Thyroid gland (tissue), 4 donors: ENCODE data around the gene SCTR. TPM values are rescaled to one million over a fixed set of nuclear protein-coding genes. Genes with fewer than 3 reads are reported as not detected.

ENCODE experiments used
- DNase-seq, 2 donors: peaks; one replicate each; pipeline ENCODE4 v3.0.0-alpha.2; 2019
- H3K27ac ChIP-seq, 3 donors: fragments of 200-600 bp; sonication (generic); 1 replicate in 2 of 3; 2 replicates in 1 of 3; pipeline ENCODE4 v1.5.1; 2016 to 2019; ENCODE audit warnings: mild to moderate bottlenecking in 1 of 3, moderate library complexity in 1 of 3
- H3K27me3 ChIP-seq: fragments of 200-600 bp; sonication (generic); one replicate; pipeline ENCODE4 v1.5.1; 2019
- H3K36me3 ChIP-seq, 2 donors: fragments of 200-600 bp; sonication (generic); one replicate each; pipeline ENCODE4 v1.5.1; 2016 to 2019
- H3K4me1 ChIP-seq, 2 donors: fragments of 200-600 bp; sonication (generic); one replicate each; pipeline ENCODE4 v1.5.1; 2017 to 2019
- H3K4me3 ChIP-seq, 3 donors: fragments of 200-600 bp; sonication (generic); replicated peaks in 1 of 3; 1 replicate in 2 of 3; 2 replicates in 1 of 3; pipeline ENCODE4 v1.5.1; 2016; ENCODE audit warnings: mild to moderate bottlenecking in 1 of 3
- H3K9me3 ChIP-seq: fragments of 200-600 bp; sonication (generic); one replicate; pipeline ENCODE4 v1.5.1; 2017
- POLR2A ChIP-seq, 2 donors: fragments of 450-650 bp; IDR thresholded peaks; one replicate each; pipeline ENCODE4 v1.6.1; 2017; ENCODE audit warnings: antibody characterized with exemption in 2 of 2, mild to moderate bottlenecking in 2 of 2, moderate library complexity in 1 of 2
- WGBS, 2 donors: methylation state at CpG; one replicate each; pipeline ENCODE4 v1.1.5; 2017; 5-methylcytosine and 5-hydroxymethylcytosine counted together
- intact Hi-C: fragments of 100-400 bp; cut with DNase I; formaldehyde crosslinking; loops from one replicate; pipeline ENCODE4 v1.15.1; 2023
- total RNA-seq, 4 donors: library from RNA; depleted of rRNA; stranded (reverse); fragments of >200 nt; gene quantifications; one replicate each; pipeline ENCODE4 v1.2.3, GENCODE V29; 2016
- TF ChIP-seq, protein P1 (sequence below), 6 experiments: fragments of 200-600 bp in 3 of 6; fragments of 450-650 bp in 3 of 6; sonication (generic) in 3 of 6; IDR thresholded peaks; one replicate each; pipeline ENCODE4 v1.5.1; 2016 to 2019; ENCODE audit warnings: antibody characterized with exemption in 6 of 6, mild to moderate bottlenecking in 2 of 6, inconsistent platforms in 1 of 6, moderate library complexity in 1 of 6

Gene SCTR
- total RNA-seq, 4 donors from 2014 or later = not detected

DNA sequence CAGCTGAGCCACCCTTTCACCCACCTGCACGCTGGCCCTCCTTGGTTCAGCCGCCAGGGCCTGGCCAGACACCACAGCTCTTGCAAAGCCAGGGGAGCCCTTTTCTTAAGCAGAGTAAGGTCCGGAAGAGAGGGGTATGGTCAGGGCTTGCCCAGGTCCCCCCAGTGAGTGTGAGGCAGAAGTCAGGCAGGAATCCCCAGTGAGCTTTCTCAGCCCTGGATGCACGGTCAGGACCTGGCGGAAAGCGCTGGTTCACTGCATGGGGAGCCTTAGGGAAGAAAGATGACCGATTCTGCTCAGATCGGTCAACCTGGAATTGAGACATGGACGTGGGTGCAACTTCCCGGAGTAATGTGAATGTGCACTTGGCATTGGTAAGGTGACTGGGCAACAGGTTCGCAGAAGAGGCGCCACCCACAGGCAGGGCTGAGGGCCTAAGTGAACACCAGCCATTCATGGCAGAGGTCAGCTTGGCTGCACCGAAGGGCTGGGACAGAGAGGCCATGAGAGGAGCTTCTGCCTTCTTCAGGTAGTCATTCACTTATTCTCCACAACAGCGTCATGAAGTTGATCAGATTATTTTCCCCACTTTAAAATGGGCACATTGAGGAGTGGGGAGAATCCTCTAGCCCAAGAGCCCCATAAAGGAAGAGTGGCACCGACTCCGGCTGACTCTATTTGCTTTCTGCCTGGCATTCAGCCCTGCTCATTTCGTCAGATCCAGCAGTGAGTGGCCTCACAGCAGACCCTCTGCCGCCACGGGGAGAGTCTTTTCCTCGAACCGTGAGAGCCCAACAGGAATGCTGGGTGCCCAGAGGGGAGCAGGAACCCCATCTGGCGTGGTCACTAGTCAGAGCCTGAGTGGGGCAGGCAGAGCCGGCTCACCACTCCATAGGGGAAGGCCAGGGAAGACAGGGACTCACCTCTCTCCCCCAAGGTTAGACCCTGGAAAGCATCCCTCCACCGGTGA is 35.8 kb downstream of the SCTR start:
- 90 to 92% methylated on average over 21 to 24 of the region's 24 CpGs for WGBS, 2 donors
- no peak overlapping the region for H3K27ac ChIP-seq
- no peak overlapping the region for H3K4me3 ChIP-seq
- no peaks in the 10 kb centered on the region for H3K36me3 ChIP-seq
- peaks cover 0 to 4% of the 10 kb centered on the region in 2 donors for H3K4me1 ChIP-seq
- H3K9me3 ChIP-seq = no peaks in the 10 kb centered on the region
- no peak for DNase-seq
- H3K27me3 ChIP-seq = no peaks in the 10 kb centered on the region
- intact Hi-C loops = no loop called here
- TF ChIP-seq, protein P1, sequence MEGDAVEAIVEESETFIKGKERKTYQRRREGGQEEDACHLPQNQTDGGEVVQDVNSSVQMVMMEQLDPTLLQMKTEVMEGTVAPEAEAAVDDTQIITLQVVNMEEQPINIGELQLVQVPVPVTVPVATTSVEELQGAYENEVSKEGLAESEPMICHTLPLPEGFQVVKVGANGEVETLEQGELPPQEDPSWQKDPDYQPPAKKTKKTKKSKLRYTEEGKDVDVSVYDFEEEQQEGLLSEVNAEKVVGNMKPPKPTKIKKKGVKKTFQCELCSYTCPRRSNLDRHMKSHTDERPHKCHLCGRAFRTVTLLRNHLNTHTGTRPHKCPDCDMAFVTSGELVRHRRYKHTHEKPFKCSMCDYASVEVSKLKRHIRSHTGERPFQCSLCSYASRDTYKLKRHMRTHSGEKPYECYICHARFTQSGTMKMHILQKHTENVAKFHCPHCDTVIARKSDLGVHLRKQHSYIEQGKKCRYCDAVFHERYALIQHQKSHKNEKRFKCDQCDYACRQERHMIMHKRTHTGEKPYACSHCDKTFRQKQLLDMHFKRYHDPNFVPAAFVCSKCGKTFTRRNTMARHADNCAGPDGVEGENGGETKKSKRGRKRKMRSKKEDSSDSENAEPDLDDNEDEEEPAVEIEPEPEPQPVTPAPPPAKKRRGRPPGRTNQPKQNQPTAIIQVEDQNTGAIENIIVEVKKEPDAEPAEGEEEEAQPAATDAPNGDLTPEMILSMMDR (IDR thresholded peaks at IDR 0.05) = no peak
- TF ChIP-seq POLR2A (IDR thresholded peaks at IDR 0.05) = no peak

DNA sequence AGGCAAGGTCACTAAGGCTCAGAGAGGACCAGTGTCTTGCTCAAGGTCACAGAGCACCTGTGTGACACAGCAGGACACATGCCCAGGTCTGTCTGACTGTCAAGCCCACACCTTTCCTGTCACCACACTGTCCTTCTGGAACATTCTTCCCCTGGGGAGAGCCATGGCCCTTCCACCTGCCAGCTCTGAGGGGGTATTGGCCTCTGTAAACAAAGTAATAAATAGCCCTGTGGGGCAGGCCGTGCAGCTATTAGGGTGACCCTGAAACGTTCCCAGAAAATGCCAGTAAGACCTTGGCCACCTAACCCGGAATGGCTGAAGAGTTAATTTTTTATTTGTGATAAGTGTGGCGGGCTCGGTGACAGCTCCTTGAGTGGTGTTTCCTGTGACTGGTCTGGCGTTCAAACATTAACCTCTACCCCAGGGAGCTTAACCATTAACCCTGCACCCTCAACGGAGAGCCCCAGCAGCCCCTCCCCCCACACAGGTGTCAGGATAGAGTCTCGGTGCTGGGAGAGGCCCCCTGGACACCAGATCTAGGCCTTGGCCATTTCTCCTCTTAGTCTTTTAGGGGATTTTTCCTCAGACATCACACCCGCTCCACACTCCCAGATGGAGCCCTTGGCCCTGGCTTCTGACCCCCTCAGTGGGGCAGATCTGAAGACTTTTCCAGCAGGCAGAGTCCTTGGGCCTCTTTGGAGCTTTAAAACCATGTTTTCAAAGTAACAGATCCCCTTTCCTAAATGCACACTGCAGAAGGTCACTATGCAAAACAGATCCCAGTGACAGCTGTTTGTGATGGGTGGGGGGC is 36.6 kb downstream of the SCTR start:
- no peak overlapping the region for H3K4me3 ChIP-seq
- H3K36me3 ChIP-seq = no peaks in the 10 kb centered on the region
- no peaks in the 10 kb centered on the region for H3K27me3 ChIP-seq
- no peak for DNase-seq
- no peak overlapping the region for H3K27ac ChIP-seq
- no peaks in the 10 kb centered on the region for H3K9me3 ChIP-seq
- H3K4me1 ChIP-seq = peaks cover 0 to 4% of the 10 kb centered on the region in 2 donors
- TF ChIP-seq, protein P1 (IDR thresholded peaks at IDR 0.05) = no peak
- TF ChIP-seq POLR2A (IDR thresholded peaks at IDR 0.05) = no peak
- WGBS, 2 donors = 43 to 51% methylated on average over 8 to 9 of the region's 9 CpGs
- intact Hi-C loops = no loop called here

DNA sequence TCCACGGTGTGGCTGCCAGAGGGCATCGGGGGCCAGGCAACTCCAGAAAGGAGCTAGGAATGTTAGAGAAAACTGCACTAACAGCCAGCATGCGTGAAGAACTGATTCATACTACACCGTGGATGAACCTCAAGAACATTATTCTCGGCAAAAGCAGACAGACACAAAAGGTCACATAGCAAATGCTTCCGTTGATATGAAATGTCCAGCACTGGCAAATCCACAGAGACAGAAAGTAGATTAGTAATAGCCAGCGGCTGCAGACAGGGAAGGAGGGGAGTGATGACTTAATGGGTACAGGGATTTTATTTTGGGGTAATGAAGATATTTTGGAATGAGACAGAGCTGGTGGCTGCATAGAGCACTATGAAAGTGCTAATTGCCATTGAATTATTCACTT is 37.4 kb downstream of the SCTR start:
- DNase-seq = no peak
- 68 to 69% methylated on average over 7 of the region's 7 CpGs for WGBS, 2 donors
- TF ChIP-seq, protein P1 (IDR thresholded peaks at IDR 0.05) = no peak
- no peak for TF ChIP-seq POLR2A (IDR thresholded peaks at IDR 0.05)

DNA sequence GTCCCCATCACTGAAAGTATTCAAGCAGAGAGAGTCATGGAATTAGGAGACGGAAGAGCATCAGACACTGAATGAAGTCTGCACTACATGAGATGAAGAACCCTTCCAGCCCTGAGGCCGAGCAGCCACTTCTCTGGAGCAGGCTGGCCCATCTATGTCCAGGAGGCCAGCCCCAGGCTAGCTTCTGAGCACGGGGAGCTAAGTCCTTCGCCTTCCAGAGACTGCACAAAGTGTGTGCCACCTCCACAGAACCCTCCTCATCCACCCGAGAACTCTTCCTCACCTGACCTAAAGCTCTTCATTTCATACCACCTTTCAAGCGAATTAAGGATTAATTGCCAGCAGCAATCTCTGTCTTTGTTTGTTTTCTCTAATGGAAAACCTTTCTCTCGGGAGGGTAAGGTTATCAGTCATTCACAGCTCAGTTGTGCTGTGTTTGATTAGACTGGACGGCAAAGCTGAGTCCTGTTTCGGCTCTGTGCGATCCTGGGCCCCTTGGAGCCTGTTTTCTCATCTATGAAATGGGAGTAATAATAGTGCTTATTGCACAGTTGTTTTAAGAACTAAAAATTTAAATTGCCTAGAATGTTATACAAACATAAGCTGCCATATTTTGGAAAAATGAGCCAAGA is 38.0 kb downstream of the SCTR start:
- Histone ChIP-seq H3K9me3 (no peaks in the 10 kb centered on the region), H3K36me3 (no peaks in the 10 kb centered on the region), H3K4me1 (no peaks in the 10 kb centered on the region), H3K27ac (no peak overlapping the region), H3K27me3 (no peaks in the 10 kb centered on the region), H3K4me3 (no peak overlapping the region)
- no peak for DNase-seq
- no peak for TF ChIP-seq POLR2A (IDR thresholded peaks at IDR 0.05)
- TF ChIP-seq, protein P1 (IDR thresholded peaks at IDR 0.05) = no peak
- intact Hi-C loops = no loop called here
- 84 to 91% methylated on average over 10 of the region's 10 CpGs for WGBS, 2 donors

More for the DNA sequence above, 37.4 kb downstream of the SCTR start:
- H3K27me3 ChIP-seq = no peaks in the 10 kb centered on the region
- peaks cover 0 to 3% of the 10 kb centered on the region in 2 donors for H3K4me1 ChIP-seq
- H3K27ac ChIP-seq = no peak overlapping the region
- H3K36me3 ChIP-seq = no peaks in the 10 kb centered on the region
- intact Hi-C loops = no loop called here
- no peak overlapping the region for H3K4me3 ChIP-seq
- H3K9me3 ChIP-seq = no peaks in the 10 kb centered on the region
